ENCODE measurements around the gene ELOVL6. TPM values are rescaled to one million over a fixed set of nuclear protein-coding genes. Genes with fewer than 3 reads are reported as not detected.
A peak's percentile ranks its signal among the peaks of the same experiment; 100 is the strongest.
"Not testable (repeated sequence)": the region's sequence is repeated elsewhere in the genome, so short reads cannot be mapped to it uniquely, and the experiment has no call there.

ELOVL6 gene
- total RNA-seq, 1 donor from 2014 or later: 15.6 TPM

DNA sequence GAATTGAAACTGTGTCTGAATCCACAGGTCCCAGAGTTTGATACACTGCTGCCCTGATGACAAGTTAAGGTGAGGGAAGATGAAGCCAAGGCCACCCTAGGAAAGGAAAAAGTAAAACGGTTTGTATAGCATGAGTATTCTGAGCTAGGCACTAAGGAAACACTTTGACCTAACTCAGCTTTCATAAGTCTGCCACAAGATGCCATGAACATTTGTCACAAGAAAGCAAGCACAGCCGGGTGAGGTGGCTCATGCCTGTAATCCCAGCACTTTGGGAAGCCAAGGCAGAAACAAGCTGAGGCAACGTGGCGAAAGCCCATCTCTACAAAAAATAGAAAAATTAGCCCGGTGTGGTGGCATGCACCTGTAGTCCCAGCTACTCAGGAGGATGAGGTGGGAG is 34.2 kb downstream of the ELOVL6 start:
- Mint-ChIP-seq H3K9me3 (peaks cover 11% of the 10 kb centered on the region), H3K36me3 (ENCODE audit: low read depth) (peaks cover 31% of the 10 kb centered on the region), H3K4me3 (peak overlapping the region; percentile 19), H3K4me1 (peaks cover 28% of the 10 kb centered on the region), H3K27ac (peak overlapping the region; percentile 6), H3K27me3 (no peaks in the 10 kb centered on the region)
- DNase-seq: no peak
- intact Hi-C loops (cut with micrococcal nuclease): no loop called here

GRCh38 chr4:110163327-110164069 is 34.9 kb downstream of the ELOVL6 start:
- Mint-ChIP-seq H3K27me3 (no peaks in the 10 kb centered on the region), H3K27ac (peak overlapping the region; percentile 6), H3K4me1 (peaks cover 28% of the 10 kb centered on the region), H3K9me3 (peaks cover 11% of the 10 kb centered on the region), H3K36me3 (ENCODE audit: low read depth) (peaks cover 31% of the 10 kb centered on the region), H3K4me3 (no peak overlapping the region)
- intact Hi-C loops (cut with micrococcal nuclease): no loop called here
- no peak for DNase-seq

DNA sequence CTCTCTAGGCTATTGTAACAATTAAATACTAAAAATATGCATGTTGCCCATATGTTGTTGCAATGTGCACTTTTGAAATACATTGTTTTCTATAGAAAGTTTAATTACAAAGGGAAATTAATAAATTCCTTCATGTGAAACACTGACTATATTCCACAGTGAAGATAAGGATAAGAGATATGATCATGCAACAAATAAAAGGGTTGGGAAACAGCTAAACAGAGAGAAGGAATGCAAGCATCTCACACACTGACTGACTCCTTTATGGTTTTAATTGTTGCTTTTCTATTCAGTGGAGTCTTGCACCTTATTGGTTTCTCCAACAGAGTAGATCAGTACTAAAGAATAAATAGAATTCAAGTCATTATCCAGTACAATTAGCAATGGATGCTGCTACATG is 37.8 kb downstream of the ELOVL6 start:
- peaks cover 27% of the 10 kb centered on the region for H3K4me1 Mint-ChIP-seq
- intact Hi-C loops (cut with micrococcal nuclease): no loop called here
- H3K27me3 Mint-ChIP-seq: no peaks in the 10 kb centered on the region
- H3K27ac Mint-ChIP-seq: no peak overlapping the region
- peaks cover 27% of the 10 kb centered on the region for H3K36me3 Mint-ChIP-seq (ENCODE audit: low read depth)
- H3K4me3 Mint-ChIP-seq: no peak overlapping the region
- no peak for DNase-seq
- peaks cover 11% of the 10 kb centered on the region for H3K9me3 Mint-ChIP-seq

GRCh38 chr4:110159541-110159940 is 38.9 kb downstream of the ELOVL6 start:
- Mint-ChIP-seq H3K27me3 (no peaks in the 10 kb centered on the region), H3K4me1 (peaks cover 23% of the 10 kb centered on the region), H3K27ac (no peak overlapping the region), H3K36me3 (ENCODE audit: low read depth) (peaks cover 25% of the 10 kb centered on the region), H3K4me3 (no peak overlapping the region), H3K9me3 (peaks cover 11% of the 10 kb centered on the region)
- intact Hi-C loops (cut with micrococcal nuclease): no loop called here
- no peak for DNase-seq

- no peak for DNase-seq
- intact Hi-C loops (cut with micrococcal nuclease): no loop called here
- peaks cover 11% of the 10 kb centered on the region for H3K36me3 Mint-ChIP-seq (ENCODE audit: low read depth)
- no peak overlapping the region for H3K27ac Mint-ChIP-seq
- peaks cover 3% of the 10 kb centered on the region for H3K9me3 Mint-ChIP-seq
- no peak overlapping the region for H3K4me3 Mint-ChIP-seq
- H3K4me1 Mint-ChIP-seq: peaks cover 14% of the 10 kb centered on the region
- H3K27me3 Mint-ChIP-seq: no peaks in the 10 kb centered on the region
Measured at GRCh38 chr4:110157580-110157979, 40.8 kb downstream of the ELOVL6 start.

DNA sequence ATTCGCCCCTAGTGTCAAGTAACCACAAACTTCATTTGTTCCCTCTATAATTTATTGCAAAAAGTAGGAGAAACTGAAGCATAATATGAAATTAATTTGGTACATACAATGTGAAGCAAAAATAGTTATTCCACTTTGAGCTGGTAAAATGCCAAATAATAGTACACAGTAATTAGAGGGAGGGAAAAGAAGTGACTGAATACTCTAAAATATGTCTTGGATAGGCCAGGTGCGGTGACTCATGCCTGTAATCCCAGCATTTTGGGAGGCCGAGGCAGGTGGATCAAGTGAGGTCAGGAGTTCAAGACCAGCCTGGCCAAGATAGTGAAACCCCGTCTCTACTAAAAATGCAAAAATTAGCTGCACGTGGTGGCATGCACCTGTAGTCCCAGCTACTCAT is 41.2 kb downstream of the ELOVL6 start:
- intact Hi-C loops (cut with micrococcal nuclease); H3K27me3 Mint-ChIP-seq; H3K9me3 Mint-ChIP-seq; H3K27ac Mint-ChIP-seq; DNase-seq; H3K4me3 Mint-ChIP-seq: not testable (repeated sequence)
- Mint-ChIP-seq H3K36me3 (ENCODE audit: low read depth) (peaks cover 11% of the 10 kb centered on the region), H3K4me1 (peaks cover 14% of the 10 kb centered on the region)

DNA sequence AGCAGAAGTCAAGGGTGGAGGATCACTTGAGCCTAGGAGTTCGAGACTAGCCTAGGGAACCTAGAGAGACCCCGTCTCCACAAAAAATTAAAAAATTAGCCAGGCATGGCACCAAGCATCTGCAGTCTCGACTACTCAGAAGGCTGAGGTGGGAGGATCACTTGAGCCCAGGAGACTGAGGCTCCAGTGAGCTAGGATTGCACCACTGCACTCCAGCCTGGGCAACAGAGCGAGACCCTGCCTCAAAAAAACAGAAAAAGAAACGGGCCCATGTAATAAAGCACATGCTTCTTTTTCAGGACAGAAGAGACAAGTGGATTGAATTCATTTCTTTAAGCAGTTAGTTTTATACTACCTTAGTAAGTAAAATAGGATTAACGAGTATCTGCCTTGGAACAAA is 42.0 kb downstream of the ELOVL6 start:
- Mint-ChIP-seq H3K36me3 (ENCODE audit: low read depth) (peaks cover 8% of the 10 kb centered on the region), H3K9me3 (no peaks in the 10 kb centered on the region), H3K27me3 (no peaks in the 10 kb centered on the region), H3K4me1 (peaks cover 14% of the 10 kb centered on the region), H3K27ac (no peak overlapping the region), H3K4me3 (no peak overlapping the region)
- intact Hi-C loops (cut with micrococcal nuclease): no loop called here
- no peak for DNase-seq

GRCh38 chr4:110155654-110156053 is 42.8 kb downstream of the ELOVL6 start:
- H3K27me3 Mint-ChIP-seq: no peaks in the 10 kb centered on the region
- H3K27ac Mint-ChIP-seq: no peak overlapping the region
- DNase-seq: no peak
- H3K4me1 Mint-ChIP-seq: peaks cover 14% of the 10 kb centered on the region
- intact Hi-C loops (cut with micrococcal nuclease): no loop called here
- H3K36me3 Mint-ChIP-seq (ENCODE audit: low read depth): peaks cover 5% of the 10 kb centered on the region
- no peak overlapping the region for H3K4me3 Mint-ChIP-seq
- H3K9me3 Mint-ChIP-seq: no peaks in the 10 kb centered on the region

- Mint-ChIP-seq H3K4me3 (no peak overlapping the region), H3K27ac (no peak overlapping the region), H3K27me3 (no peaks in the 10 kb centered on the region), H3K4me1 (peaks cover 10% of the 10 kb centered on the region), H3K36me3 (ENCODE audit: low read depth) (peaks cover 5% of the 10 kb centered on the region), H3K9me3 (no peaks in the 10 kb centered on the region)
- no peak for DNase-seq
- intact Hi-C loops (cut with micrococcal nuclease): no loop called here
Measured at GRCh38 chr4:110154582-110154981, 43.8 kb downstream of the ELOVL6 start.

GRCh38 chr4:110152386-110152785 is 46.0 kb downstream of the ELOVL6 start:
- intact Hi-C loops (cut with micrococcal nuclease): no loop called here
- DNase-seq: no peak
- Mint-ChIP-seq H3K4me1 (peaks cover 7% of the 10 kb centered on the region), H3K9me3 (peaks cover 3% of the 10 kb centered on the region), H3K27me3 (no peaks in the 10 kb centered on the region), H3K36me3 (ENCODE audit: low read depth) (peaks cover 11% of the 10 kb centered on the region), H3K27ac (no peak overlapping the region), H3K4me3 (no peak overlapping the region)

DNA sequence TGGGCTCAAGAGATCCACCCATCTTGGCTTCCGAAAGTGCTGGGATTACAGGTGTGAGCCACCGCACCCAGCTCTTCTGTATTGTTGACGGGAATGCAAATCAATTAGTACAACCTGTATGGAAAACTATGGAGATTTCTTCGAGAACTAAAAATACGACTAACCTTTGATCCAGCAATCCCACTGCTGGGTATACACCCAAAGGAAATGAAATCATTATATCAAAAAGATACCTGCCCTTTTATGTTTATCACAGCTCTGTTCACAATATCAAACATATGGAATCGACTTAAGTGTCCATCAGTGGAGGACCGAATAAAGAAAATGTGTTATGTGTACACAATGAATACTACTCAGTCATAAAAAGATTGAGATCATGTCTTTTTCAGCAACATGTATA is 49.3 kb downstream of the ELOVL6 start:
- intact Hi-C loops (cut with micrococcal nuclease): no loop called here
- H3K27me3 Mint-ChIP-seq: no peaks in the 10 kb centered on the region
- no peaks in the 10 kb centered on the region for H3K4me1 Mint-ChIP-seq
- peaks cover 3% of the 10 kb centered on the region for H3K9me3 Mint-ChIP-seq
- H3K4me3 Mint-ChIP-seq: no peak overlapping the region
- DNase-seq: no peak
- H3K27ac Mint-ChIP-seq: no peak overlapping the region
- peaks cover 16% of the 10 kb centered on the region for H3K36me3 Mint-ChIP-seq (ENCODE audit: low read depth)

GRCh38 chr4:110142461-110142860 is 56.0 kb downstream of the ELOVL6 start:
- Mint-ChIP-seq H3K4me1 (peaks cover 5% of the 10 kb centered on the region), H3K27me3 (no peaks in the 10 kb centered on the region), H3K27ac (no peak overlapping the region), H3K4me3 (no peak overlapping the region), H3K36me3 (ENCODE audit: low read depth) (peaks cover 14% of the 10 kb centered on the region), H3K9me3 (no peaks in the 10 kb centered on the region)
- intact Hi-C loops (cut with micrococcal nuclease): no loop called here
- DNase-seq: no peak

GRCh38 chr4:110139815-110140214 is 58.6 kb downstream of the ELOVL6 start:
- intact Hi-C loops (cut with micrococcal nuclease): no loop called here
- H3K4me3 Mint-ChIP-seq: no peak overlapping the region
- no peak overlapping the region for H3K27ac Mint-ChIP-seq
- H3K27me3 Mint-ChIP-seq: no peaks in the 10 kb centered on the region
- DNase-seq: no peak
- peaks cover 5% of the 10 kb centered on the region for H3K36me3 Mint-ChIP-seq (ENCODE audit: low read depth)
- peaks cover 5% of the 10 kb centered on the region for H3K4me1 Mint-ChIP-seq
- H3K9me3 Mint-ChIP-seq: no peaks in the 10 kb centered on the region

- H3K4me3 Mint-ChIP-seq: no peak overlapping the region
- peaks cover 7% of the 10 kb centered on the region for H3K4me1 Mint-ChIP-seq
- no peaks in the 10 kb centered on the region for H3K9me3 Mint-ChIP-seq
- H3K27me3 Mint-ChIP-seq: no peaks in the 10 kb centered on the region
- H3K27ac Mint-ChIP-seq: no peak overlapping the region
- DNase-seq: no peak
- H3K36me3 Mint-ChIP-seq (ENCODE audit: low read depth): peaks cover 6% of the 10 kb centered on the region
- intact Hi-C loops (cut with micrococcal nuclease): no loop called here
Measured at GRCh38 chr4:110139111-110139510, 59.3 kb downstream of the ELOVL6 start.

- intact Hi-C loops (cut with micrococcal nuclease): no loop called here
- H3K27me3 Mint-ChIP-seq: no peaks in the 10 kb centered on the region
- H3K9me3 Mint-ChIP-seq: no peaks in the 10 kb centered on the region
- peaks cover 10% of the 10 kb centered on the region for H3K4me1 Mint-ChIP-seq
- H3K27ac Mint-ChIP-seq: no peak overlapping the region
- DNase-seq: no peak
- peaks cover 10% of the 10 kb centered on the region for H3K36me3 Mint-ChIP-seq (ENCODE audit: low read depth)
- no peak overlapping the region for H3K4me3 Mint-ChIP-seq
Measured at GRCh38 chr4:110138551-110138950, 59.9 kb downstream of the ELOVL6 start.
